Psoas muscle (tissue), 8 donors: ENCODE measurements around the gene PTPN13. TPM values are rescaled to one million over a fixed set of nuclear protein-coding genes. Genes with fewer than 3 reads are reported as not detected.

ENCODE experiments used
- ATAC-seq, 4 donors: fragments of 200-7000 bp; cut with Tn5 transposase; one replicate each; pipeline ENCODE4 v1.9.1; 2020; ENCODE audit warnings: moderate library complexity in 3 of 4, mild to moderate bottlenecking in 2 of 4
- DNase-seq, 2 donors: peaks; one replicate each; pipeline ENCODE4 v3.0.0-alpha.2; 2020
- H3K27ac ChIP-seq: fragments of 200-600 bp; one replicate; pipeline ENCODE4 v1.8.0; 2022
- H3K27me3 ChIP-seq, 3 donors: fragments of 200-600 bp in 1 of 3; one replicate each; pipeline versions ENCODE4 v1.6.1 to v1.8.0; 2013 to 2022; ENCODE audit warnings: low read length in 2 of 3, mild to moderate bottlenecking in 2 of 3, moderate library complexity in 1 of 3; ENCODE audit not compliant: insufficient read depth in 3 of 3
- H3K36me3 ChIP-seq, 2 donors: fragments of 200-600 bp in 1 of 2; one replicate each; pipeline versions ENCODE4 v1.6.1 to v1.8.0; 2013 to 2022; ENCODE audit warnings: low read depth in 1 of 2, mild to moderate bottlenecking in 1 of 2, moderate library complexity in 1 of 2; ENCODE audit not compliant: insufficient read depth in 1 of 2
- H3K4me1 ChIP-seq: fragments of 200-600 bp; one replicate; pipeline ENCODE4 v1.8.0; 2022
- H3K4me3 ChIP-seq: fragments of 200-600 bp; one replicate; pipeline ENCODE4 v1.8.0; 2022; ENCODE audit warnings: mild to moderate bottlenecking
- H3K9me3 ChIP-seq: fragments of 200-600 bp; one replicate; pipeline ENCODE4 v1.8.0; 2022
- WGBS, 3 donors: extraction: QIAGEN DNeasy Blood & Tissue Kit; methylation state at CpG; one replicate each; pipeline versions ENCODE4 v1.1.6 to v1.1.7; 2013; 5-methylcytosine and 5-hydroxymethylcytosine counted together
- intact Hi-C, 2 donors: fragments of 100-400 bp; cut with DNase I; formaldehyde crosslinking; loops; one replicate each; pipeline versions ENCODE4 v1.11.0 to v1.14.2; 2022
- polyA plus RNA-seq, 3 donors: library from polyadenylated mRNA; stranded (reverse); fragments of 200-250 nt; gene quantifications; one replicate each; pipeline ENCODE4 v1.2.3, GENCODE V29; 2013
- total RNA-seq, 4 donors: library from RNA; stranded (reverse); fragmentation: NEBNext Ultra II Directional in 2 of 4; extraction: Animal tissue kit (Norgen Biotek cat#: 25700) in 2 of 4; gene quantifications; one replicate each; pipeline versions ENCODE4 v1.2.1 to v1.2.4, GENCODE V29; 2021 to 2023
- TF ChIP-seq, protein P1 (sequence below): fragments of 200-600 bp; IDR thresholded peaks from one replicate; pipeline ENCODE4 v1.8.0; 2022; ENCODE audit warnings: antibody characterized with exemption
- donor health status: healthy with polysubstance abuse.
- donor health status: DM: no; HTN: no; CAD: no; lungs with moderate emphysema.
- donor health status: Bipolar disorder and iron deficiency.
- donor health status: healthy.
- donor health status: DM: yes; HTN: yes; CAD: no.
- donor health status: DM: no; HTN: no; CAD: no.
- donor health status: DM: no; HTN: no; CAD: no.
- donor health status: DM: yes; HTN: yes; CAD: no.

Gene PTPN13
- total and polyA plus RNA-seq, 7 donors = 0.22 to 2.4 (median 0.89) TPM

DNA sequence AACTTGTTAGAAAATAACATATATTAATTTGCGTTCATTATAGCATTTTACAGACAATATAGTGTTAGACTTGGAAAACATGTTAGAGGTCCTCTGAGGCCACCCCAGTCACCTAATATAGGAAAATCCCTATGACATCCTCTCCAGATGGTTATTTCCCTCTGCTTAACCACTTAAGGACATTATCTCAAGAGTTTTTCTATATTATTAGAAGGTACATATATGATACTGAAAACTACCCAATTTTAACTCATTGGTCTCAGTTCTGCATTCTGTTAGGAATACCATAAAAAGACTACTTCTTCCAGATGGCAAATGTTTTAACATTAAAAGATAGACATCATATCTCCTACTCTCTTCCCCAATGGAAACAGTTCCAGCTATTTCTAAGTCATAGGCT lies 21.4 kb downstream of the PTPN13 start:
- H3K4me1 ChIP-seq = no peaks in the 10 kb centered on the region
- ATAC-seq (no peak), DNase-seq (no peak)
- no peak overlapping the region for H3K27ac ChIP-seq
- WGBS, 3 donors = 78 to 81% (median 81%) methylated on average over 1 of the region's 1 CpG
- intact Hi-C loops = no loop called here
- no peaks in the 10 kb centered on the region for H3K9me3 ChIP-seq
- no peak overlapping the region for H3K4me3 ChIP-seq
- TF ChIP-seq, protein P1, sequence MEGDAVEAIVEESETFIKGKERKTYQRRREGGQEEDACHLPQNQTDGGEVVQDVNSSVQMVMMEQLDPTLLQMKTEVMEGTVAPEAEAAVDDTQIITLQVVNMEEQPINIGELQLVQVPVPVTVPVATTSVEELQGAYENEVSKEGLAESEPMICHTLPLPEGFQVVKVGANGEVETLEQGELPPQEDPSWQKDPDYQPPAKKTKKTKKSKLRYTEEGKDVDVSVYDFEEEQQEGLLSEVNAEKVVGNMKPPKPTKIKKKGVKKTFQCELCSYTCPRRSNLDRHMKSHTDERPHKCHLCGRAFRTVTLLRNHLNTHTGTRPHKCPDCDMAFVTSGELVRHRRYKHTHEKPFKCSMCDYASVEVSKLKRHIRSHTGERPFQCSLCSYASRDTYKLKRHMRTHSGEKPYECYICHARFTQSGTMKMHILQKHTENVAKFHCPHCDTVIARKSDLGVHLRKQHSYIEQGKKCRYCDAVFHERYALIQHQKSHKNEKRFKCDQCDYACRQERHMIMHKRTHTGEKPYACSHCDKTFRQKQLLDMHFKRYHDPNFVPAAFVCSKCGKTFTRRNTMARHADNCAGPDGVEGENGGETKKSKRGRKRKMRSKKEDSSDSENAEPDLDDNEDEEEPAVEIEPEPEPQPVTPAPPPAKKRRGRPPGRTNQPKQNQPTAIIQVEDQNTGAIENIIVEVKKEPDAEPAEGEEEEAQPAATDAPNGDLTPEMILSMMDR = no peak
- H3K27me3 ChIP-seq = no peaks in the 10 kb centered on the region
- no peaks in the 10 kb centered on the region for H3K36me3 ChIP-seq

DNA sequence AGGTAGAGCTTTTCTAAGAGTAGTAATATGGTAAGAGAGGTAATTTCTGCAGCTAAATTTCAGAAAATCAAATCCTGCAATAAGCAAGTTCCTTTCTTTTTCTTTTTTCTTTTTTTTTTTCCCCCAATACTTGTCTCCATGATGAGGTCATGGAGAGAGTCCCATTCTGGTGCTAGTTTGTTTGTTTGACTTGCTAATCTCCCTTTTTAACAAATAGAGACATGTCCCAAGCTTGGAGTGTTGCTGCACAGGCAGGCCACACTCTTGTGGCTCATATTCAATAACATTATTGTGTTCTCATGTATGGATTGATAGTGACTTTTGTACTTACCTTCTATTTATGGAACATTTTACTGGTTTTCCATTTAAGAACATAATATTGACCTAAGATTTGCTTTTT lies 25.5 kb downstream of the PTPN13 start:
- ATAC-seq = no peak
- intact Hi-C loops = no loop called here
- Histone ChIP-seq H3K4me1 (no peaks in the 10 kb centered on the region), H3K9me3 (no peaks in the 10 kb centered on the region), H3K36me3 (no peaks in the 10 kb centered on the region), H3K4me3 (no peak overlapping the region), H3K27me3 (peaks cover 0 to 2% (median 0%) of the 10 kb centered on the region in 3 donors), H3K27ac (no peak overlapping the region)
- TF ChIP-seq, protein P1 = no peak
- DNase-seq = no peak

DNA sequence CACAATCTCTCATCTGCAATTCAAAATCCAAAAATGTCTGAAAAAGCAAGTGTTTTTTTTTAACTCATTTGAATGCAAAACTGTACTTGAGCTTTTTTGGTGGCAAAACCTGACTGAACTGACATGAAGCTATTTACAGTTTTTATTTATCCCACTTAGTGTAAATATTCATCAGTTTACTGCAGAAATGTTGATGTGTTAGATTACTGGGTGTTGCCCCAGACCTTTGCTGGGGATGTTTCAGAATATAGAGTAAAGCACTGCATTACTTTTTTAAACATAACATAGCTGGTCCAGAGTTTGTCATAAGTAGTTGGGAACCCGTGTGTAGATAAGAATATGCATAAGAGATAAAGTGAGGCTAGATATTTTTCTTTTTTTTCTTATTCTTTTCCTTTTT lies 27.3 kb downstream of the PTPN13 start:
- no peaks in the 10 kb centered on the region for H3K36me3 ChIP-seq
- ATAC-seq (no peak), DNase-seq (no peak)
- no peak overlapping the region for H3K4me3 ChIP-seq
- TF ChIP-seq, protein P1 = no peak
- no peaks in the 10 kb centered on the region for H3K9me3 ChIP-seq
- H3K27ac ChIP-seq = no peak overlapping the region
- intact Hi-C loops = no loop called here
- H3K4me1 ChIP-seq = no peaks in the 10 kb centered on the region
- H3K27me3 ChIP-seq = peaks cover 0 to 2% (median 0%) of the 10 kb centered on the region in 3 donors
- WGBS, 3 donors = 63 to 80% (median 71%) methylated on average over 1 of the region's 1 CpG

DNA sequence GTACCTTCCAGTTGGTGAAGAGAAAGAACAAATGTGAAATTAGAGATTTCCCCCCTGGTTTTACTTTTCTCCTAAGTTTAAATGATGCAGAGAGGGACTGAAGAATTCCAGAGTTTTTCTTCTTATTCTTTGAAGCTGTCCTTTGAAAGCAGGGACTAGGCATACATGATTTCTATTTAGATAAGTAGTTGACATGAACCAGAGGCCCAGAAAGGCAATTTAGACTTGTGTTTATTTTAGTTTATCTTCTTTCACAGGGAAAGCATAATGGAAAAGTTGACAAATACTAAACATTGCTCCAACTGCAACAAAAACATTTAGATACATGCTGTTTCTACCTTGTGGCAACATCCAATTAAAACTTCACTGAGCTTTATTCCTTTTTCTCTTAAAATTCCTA lies 32.0 kb downstream of the PTPN13 start:
- Histone ChIP-seq H3K27me3 (no peaks in the 10 kb centered on the region), H3K4me1 (no peaks in the 10 kb centered on the region), H3K36me3 (no peaks in the 10 kb centered on the region), H3K27ac (no peak overlapping the region), H3K9me3 (no peaks in the 10 kb centered on the region), H3K4me3 (no peak overlapping the region)
- TF ChIP-seq, protein P1 = no peak
- no peak for DNase-seq
- no peak for ATAC-seq
- intact Hi-C loops = no loop called here

DNA sequence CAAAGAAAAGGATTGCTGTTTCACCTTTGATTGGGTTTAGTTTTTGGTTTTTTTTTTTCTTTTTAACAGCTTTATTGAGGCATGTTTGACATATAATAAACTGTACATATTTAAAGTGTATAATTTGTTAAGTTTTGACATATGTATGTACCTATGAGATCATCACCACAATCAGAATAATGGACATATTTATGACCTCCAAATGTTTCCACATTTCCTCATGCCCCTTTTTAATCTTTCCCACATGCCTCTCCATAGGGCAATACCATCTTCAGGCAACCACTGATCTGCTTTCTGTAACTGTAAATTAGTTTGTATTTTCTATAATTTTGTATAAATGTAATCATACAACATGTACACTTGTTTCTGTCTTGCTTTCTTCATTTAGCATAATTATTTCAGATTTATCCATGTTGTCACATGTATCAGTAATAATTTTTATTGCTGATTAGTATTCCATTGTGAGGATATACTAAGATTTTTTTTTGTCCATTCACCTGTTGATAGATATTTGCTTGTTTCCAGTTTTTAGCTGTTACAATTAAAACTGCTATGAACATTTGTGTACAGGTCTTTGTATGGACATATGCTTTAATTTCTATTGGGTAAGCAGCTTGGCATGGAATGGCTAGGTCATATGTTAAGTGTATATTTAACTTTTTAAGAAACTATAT lies 33.5 kb downstream of the PTPN13 start:
- ATAC-seq (no peak), DNase-seq (no peak)
- Histone ChIP-seq H3K36me3 (no peaks in the 10 kb centered on the region), H3K9me3 (no peaks in the 10 kb centered on the region), H3K4me3 (no peak overlapping the region), H3K4me1 (no peaks in the 10 kb centered on the region), H3K27ac (no peak overlapping the region), H3K27me3 (no peaks in the 10 kb centered on the region)
- intact Hi-C loops = no loop called here
- TF ChIP-seq, protein P1 = no peak
